Peyer's patch (tissue), 4 donors: Measurements from ENCODE around the gene GPR132.

Experiments used
- CTCF ChIP-seq, 6 experiments: fragments of 450-650 bp in 4 of 6; fragments of 200-600 bp in 2 of 6; sonication (generic) in 1 of 6; IDR thresholded peaks; one replicate each; pipeline ENCODE4 v1.5.1; 2017 to 2019; ENCODE audit warnings: antibody characterized with exemption in 6 of 6, mild to moderate bottlenecking in 3 of 6, moderate library complexity in 1 of 6
- POLR2A ChIP-seq, 2 donors: fragments of 450-650 bp; IDR thresholded peaks; one replicate each; pipeline ENCODE4 v1.5.1; 2017; ENCODE audit warnings: antibody characterized with exemption in 2 of 2, mild to moderate bottlenecking in 2 of 2, moderate library complexity in 2 of 2

- TF ChIP-seq CTCF (IDR thresholded peaks at IDR 0.05), result no peak
- no peak for TF ChIP-seq POLR2A (IDR thresholded peaks at IDR 0.05)
Observed at GRCh38 chr14:105076805-105077648, 11.8 kb upstream of the GPR132 start.
